NCI-H2107 (cell line): ENCODE results near the gene TNS4.
A peak's percentile ranks its signal among the peaks of the same experiment; 100 is the strongest.

Experiments
- DNase-seq: peaks from one replicate; lab custom pipeline; 2025; lab: John Stamatoyannopoulos, UW

The TNS4 gene

GRCh38 chr17:40491486-40491885 lies 9.9 kb downstream of the TNS4 start:
- no peak for DNase-seq

DNA sequence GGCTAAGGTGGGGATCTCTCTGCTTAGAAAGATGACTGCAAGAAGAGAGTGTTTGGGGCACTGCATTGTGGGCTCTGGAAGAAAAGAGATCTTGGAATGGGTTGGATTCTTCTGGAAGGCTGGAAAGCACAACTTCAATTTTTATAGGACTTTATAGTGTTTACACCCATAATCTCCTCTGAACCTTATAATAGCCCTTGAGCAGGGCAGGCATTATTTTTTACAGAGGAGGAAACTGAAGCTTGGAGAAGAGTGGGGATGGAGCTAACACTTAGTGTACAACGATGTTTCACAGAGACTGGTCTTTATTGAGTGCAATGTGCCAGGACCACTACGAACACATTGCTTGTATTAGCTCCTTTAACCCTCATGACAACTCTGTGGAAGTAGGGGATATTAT lies 10.4 kb downstream of the TNS4 start:
- no peak for DNase-seq

GRCh38 chr17:40490289-40490853 lies 11.1 kb downstream of the TNS4 start:
- DNase-seq, result peak; percentile 53

GRCh38 chr17:40487371-40488020 lies 13.9 kb downstream of the TNS4 start:
- DNase-seq, result no peak

GRCh38 chr17:40486522-40487370 lies 14.7 kb downstream of the TNS4 start:
- DNase-seq, result no peak

DNA sequence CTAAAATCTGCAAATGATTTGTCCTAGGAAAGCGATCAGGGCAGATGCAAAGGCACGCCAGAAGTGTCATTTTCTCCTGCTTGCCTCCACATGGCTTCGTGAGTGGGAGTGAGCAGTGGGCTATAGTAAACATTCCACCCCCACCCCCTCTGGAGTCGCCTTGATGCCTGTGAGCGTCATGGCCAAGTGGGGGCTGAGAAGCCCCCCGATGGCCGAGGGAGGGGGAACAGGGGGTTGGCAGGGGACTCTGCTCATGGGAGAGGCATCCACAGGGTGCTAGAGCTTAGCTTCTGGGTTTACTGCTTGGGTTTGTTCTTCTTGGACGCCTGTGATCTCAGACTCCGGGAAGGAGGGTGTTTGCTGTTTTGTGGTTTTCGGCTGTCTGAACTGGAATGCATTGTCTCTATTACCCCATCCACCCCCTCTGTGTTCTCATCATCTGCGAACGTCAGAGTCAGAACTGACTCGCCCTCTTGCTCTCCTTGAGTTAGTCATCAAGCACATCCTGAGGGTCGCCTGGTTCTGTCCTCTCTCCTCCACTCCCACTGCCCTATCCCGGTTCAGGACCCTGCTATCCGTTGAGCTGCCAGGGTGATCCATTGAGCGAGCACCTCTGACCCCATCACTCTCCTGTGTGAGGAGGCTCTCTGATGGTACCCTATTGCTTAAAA lies 15.4 kb downstream of the TNS4 start:
- peak; percentile 6 for DNase-seq

DNA sequence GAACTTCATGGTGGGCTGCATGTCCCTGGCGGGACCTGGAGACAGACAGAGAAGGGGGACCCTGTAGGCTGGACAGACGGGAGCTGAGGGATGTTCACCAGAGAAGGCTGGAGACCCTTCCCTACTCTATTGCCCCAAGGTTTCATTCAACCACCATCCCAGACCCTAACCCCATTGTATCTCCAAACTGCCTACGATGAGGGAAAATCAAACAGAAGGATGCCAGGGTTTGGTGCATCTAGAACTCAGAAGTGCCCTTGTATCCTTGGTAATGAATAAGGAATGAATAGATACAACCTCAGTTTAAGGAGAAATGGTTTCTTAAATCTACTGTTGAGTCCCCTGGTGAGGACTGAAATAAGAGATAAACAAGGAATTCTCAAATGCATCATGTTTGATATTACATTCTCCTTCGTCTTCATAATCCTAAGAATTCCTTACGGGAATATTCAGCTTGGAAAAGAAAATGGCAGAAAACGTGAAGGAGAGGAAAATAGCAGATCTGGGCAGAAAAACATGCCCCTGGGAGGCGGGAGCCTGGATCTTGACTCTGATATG lies 16.4 kb downstream of the TNS4 start:
- no peak for DNase-seq

DNA sequence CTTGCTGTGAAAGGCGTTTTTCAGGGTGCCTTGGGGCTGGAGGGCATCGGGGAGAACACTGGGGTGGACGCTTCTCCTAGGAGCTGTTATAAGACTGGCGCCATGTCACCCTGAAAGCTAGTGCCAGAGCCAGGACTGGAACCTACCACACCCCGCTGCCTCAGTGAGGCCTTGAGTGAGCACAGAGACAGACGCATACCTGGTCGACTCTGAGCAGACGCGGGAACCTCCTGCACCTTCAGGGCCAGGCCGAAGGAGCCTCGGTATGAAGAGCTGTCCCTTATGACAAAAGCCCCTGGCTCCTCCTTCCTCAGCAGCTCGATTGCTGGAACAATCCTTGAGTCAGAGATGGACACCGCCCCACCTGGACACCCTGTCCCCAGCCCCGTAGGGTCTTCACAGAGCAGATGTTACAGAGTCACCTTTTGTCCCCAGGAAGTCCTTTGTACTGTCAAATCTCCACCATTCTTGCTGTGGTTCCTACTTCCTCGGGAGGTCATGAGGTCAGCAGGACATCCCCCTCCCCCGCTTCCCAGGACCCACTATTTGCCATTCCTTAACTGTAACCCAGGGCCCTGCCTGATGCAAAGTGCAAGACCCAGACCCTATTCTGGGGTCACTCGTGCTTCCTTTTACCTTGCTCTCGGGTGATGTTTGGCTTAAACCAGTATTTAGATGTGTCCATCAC lies 17.0 kb downstream of the TNS4 start:
- DNase-seq, result no peak

DNA sequence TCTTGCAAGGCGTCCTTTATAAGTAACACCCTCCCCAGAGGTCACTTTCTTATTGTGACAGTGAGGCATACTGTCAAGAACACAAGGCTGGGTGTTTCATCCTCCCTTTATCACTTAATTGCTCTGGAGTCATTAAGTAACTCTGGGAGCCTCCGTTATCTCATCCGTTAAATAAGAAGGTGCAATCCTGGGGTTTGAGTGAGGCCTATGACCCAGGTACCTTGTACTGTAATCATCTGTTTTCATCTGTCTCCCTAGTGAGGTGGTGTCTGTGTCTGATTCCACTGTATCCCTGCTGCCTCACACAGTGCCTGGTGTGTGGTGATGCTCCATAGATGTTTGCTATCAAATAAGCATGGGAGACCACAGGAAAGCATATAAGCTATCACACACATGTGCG lies 17.7 kb downstream of the TNS4 start:
- DNase-seq, result no peak

GRCh38 chr17:40482722-40483121 lies 18.7 kb downstream of the TNS4 start:
- no peak for DNase-seq

DNA sequence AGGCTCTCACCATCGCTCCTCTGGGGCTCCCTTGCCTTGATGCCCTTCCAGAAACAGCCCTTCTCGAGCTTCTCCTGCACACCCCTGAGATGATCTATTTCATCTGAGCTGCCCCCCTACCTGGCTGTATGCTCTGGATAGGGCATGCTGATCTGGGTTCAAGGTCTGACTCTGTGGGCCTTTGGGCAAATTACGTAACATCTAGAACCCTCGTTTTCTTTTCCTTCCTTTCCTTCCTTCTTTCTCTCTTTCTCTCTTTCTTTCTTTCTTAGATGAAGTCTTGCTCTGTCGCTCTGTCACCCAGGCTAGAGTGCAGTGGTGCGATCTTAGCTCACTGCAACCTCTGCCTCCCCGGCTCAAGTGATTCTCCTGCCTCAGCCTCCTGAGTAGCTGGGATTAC lies 20.3 kb downstream of the TNS4 start:
- no peak for DNase-seq

- no peak for DNase-seq
These were observed 20.9 kb downstream of the TNS4 start for GRCh38 chr17:40480501-40481003.

DNA sequence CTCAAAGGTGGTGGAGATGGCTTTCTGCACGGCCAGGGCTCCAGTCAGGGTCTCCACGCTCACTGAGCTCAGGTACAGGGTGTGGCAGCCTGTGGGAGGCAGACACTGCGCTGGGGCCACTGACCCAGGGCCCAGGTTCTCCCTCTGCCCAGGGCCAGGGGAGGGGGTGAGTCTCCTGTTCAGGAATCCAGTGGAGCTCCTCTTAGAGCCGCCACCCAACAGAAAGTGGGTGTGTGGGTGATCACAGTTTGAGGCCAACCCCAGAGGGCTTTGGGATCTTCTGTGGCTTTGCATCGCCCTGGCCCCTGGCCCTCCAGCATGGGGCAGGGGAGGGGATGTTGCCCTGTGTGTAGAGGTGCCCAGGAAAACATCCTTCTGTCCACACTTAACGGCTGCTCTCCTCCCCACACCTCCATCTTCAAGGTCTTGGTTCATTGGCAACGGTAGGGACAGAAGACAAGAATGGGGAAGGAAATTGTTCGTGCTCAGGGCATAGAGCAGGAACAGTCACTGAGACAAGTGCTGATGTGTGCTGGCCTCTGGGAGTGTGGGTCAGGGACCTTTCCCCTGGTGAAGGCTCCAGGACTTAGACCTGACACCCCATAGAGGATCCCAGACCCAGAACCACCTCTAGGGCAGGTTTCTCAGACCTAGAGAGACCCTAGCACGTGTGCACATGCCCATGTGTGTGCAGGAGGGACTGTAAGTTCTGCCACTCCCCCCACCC lies 21.5 kb downstream of the TNS4 start:
- no peak for DNase-seq

- DNase-seq, result no peak
These were observed 22.9 kb downstream of the TNS4 start for GRCh38 chr17:40478486-40478885.

DNA sequence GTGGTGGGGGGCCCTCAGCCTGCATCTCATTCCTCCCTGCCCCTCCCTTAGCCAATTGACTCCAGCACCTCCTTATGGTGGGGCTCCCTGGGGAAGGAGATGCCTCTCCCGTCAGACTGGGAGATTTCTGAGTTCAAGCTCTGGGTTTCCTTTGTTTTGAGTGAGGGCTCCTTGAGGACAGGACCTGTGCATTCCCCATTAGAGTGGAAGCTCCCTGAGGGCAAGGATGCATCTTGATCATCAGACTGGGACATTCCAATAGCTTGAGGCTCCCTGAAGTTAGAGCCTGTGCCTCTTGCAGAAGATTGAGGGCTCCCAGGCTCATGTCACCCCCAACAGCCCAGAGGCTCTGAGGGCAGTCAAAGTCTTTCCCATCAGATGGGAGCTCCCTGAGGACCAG lies 23.6 kb downstream of the TNS4 start:
- no peak for DNase-seq

DNA sequence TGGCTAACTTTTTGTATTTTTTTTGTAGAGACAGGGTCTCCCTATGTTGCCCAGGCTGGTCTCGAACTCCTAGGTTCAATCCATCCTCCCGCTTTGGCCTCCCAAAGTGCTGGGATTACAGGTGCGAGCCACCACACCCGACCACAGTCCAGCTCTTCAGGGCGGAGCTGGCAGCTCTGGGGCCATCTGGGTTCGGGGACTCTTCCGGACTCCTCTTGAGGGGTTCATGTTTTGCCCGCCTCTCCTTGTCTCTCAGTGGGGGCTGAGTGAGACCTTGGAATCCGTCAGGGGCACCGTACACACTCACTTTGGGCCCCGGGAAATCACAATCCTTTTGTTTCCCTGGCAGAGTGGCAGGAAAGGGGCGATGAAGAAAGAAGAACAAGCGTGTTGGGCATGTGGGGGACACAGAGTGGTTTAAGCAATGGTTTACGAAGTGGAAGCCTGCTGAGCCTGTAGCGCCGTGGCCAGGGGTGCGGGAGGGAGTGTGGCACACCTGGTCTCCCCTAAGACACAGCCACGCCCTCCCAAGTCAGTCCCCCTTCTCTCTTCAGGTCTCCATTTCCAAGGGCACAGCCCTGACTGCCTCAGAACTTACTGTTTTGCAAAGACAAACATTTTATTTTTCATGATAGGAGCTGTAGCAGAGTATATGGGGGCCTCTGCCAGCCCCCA lies 26.1 kb downstream of the TNS4 start:
- no peak for DNase-seq

DNA sequence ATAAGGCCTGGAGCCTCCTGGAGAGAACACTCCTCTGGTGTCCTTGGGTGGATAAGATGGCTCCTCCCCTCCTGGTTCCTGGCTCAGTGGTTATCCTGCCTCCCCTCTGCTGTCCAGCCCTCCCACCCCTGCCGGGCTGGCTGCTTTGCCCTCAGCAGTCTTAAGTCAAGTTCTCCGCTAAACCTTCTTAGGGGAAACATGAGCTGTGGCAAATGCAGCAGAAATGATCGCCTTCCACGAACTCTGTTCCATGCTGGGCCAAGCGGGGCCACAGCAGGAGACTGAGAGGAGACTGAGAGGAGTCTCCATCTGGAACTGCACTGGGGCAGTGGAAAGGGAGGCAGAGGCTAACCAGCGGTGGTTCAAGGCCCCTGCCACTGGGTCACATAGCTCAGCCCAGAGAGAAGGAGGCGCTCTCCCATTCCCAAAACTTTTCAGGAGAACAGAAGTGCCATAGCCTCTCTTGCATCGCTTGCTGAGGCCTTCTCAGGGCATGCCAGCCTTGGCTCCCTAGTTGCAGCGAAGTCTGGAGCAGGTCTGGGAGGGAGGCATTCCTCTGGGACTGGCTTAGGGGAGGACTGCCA lies 26.9 kb downstream of the TNS4 start:
- DNase-seq, result no peak

GRCh38 chr17:40473573-40474365 lies 27.7 kb downstream of the TNS4 start:
- DNase-seq, result no peak
